ENCODE measurements around the gene OGDHL.
"Not testable (repeated sequence)": the region's sequence is repeated elsewhere in the genome, so short reads cannot be mapped to it uniquely, and the experiment has no call there.

- not testable (repeated sequence) for TF ChIP-seq EZH2 (IDR thresholded peaks at IDR 0.05; ENCODE audit: insufficient read depth, poor library complexity, severe bottlenecking); EZH2phosphoT487 (IDR thresholded peaks at IDR 0.05; ENCODE audit: insufficient read depth, low read depth)
Observed at GRCh38 chr10:49754951-49755350, 7.2 kb downstream of the OGDHL start.
